SK-N-SH treated with all-trans-retinoic acid at 6 μM for 48 hours (cell line): ENCODE data around the gene CUL7.

Experiments
- ATAC-seq: fragments of 200-7000 bp; cut with Tn5 transposase; 3 replicates; pipeline ENCODE4 v1.9.1; 2020; ENCODE audit warnings: mild to moderate bottlenecking, moderate library complexity
- ARNTL ChIP-seq: fragments of 450-650 bp; formaldehyde crosslinking; IDR thresholded peaks from 2 replicates; pipeline ENCODE4 v1.5.0; 2020; ENCODE audit warnings: low read depth, mild to moderate bottlenecking, moderate library complexity, borderline replicate concordance
- BACH2 ChIP-seq: fragments of 250-450 bp; sonication (Bioruptor Pico); IDR thresholded peaks from 2 replicates; pipeline ENCODE4 v1.9.0; 2021; ENCODE audit warnings: mild to moderate bottlenecking, borderline replicate concordance
- CREB5 ChIP-seq: fragments of 250-450 bp; sonication (Bioruptor Pico); IDR thresholded peaks from 2 replicates; pipeline ENCODE4 v1.5.1; 2020; ENCODE audit warnings: low read depth, mild to moderate bottlenecking, moderate library complexity
- CSDC2 ChIP-seq: fragments of 250-450 bp; sonication (Bioruptor Pico); IDR thresholded peaks from 2 replicates; pipeline ENCODE4 v1.5.0; 2020; ENCODE audit warnings: mild to moderate bottlenecking, moderate library complexity
- CSRNP3 ChIP-seq: fragments of 250-450 bp; sonication (Bioruptor Pico); IDR thresholded peaks from 2 replicates; pipeline ENCODE4 v1.5.1; 2021; ENCODE audit warnings: mild to moderate bottlenecking, moderate library complexity
- ESRRG ChIP-seq: fragments of 250-450 bp; sonication (Bioruptor Pico); IDR thresholded peaks from 2 replicates; pipeline ENCODE4 v1.6.1; 2021; ENCODE audit warnings: mild to moderate bottlenecking
- GLIS3 ChIP-seq: fragments of 250-450 bp; sonication (Bioruptor Pico); IDR thresholded peaks from 2 replicates; pipeline ENCODE4 v1.5.0; 2020; ENCODE audit warnings: mild to moderate bottlenecking, moderate library complexity
- ISL1 ChIP-seq: fragments of 250-450 bp; sonication (Bioruptor Pico); IDR thresholded peaks from 2 replicates; pipeline ENCODE4 v2.1.2; 2022; ENCODE audit warnings: mild to moderate bottlenecking, moderate library complexity
- OSR1 ChIP-seq: fragments of 250-450 bp; sonication (Bioruptor Pico); IDR thresholded peaks from 2 replicates; pipeline ENCODE4 v1.8.0; 2022; ENCODE audit warnings: moderate library complexity, mild to moderate bottlenecking, inconsistent platforms
- POU6F1 ChIP-seq: fragments of 250-450 bp; sonication (Bioruptor Pico); IDR thresholded peaks from 2 replicates; pipeline ENCODE4 v1.8.0; 2021; ENCODE audit warnings: low read depth, mild to moderate bottlenecking, moderate library complexity, borderline replicate concordance
- PPARA ChIP-seq: fragments of 250-450 bp; sonication (Bioruptor Pico); IDR thresholded peaks from 2 replicates; pipeline ENCODE4 v1.5.0; 2020; ENCODE audit warnings: mild to moderate bottlenecking, borderline replicate concordance
- RARB ChIP-seq: fragments of 250-450 bp; sonication (Bioruptor Pico); IDR thresholded peaks from 2 replicates; pipeline ENCODE4 v1.8.0; 2021; ENCODE audit warnings: mild to moderate bottlenecking, moderate library complexity
- SNAI2 ChIP-seq: fragments of 250-450 bp; sonication (Bioruptor Pico); IDR thresholded peaks from 2 replicates; pipeline ENCODE4 v1.5.0; 2020; ENCODE audit warnings: mild to moderate bottlenecking, moderate library complexity
- TCF4 ChIP-seq: fragments of 250-450 bp; sonication (Bioruptor Pico); IDR thresholded peaks from 2 replicates; pipeline ENCODE4 v1.8.0; 2021; ENCODE audit warnings: mild to moderate bottlenecking, moderate library complexity, borderline replicate concordance
- TOX ChIP-seq: fragments of 250-450 bp; sonication (Bioruptor Pico); IDR thresholded peaks from 2 replicates; pipeline ENCODE4 v1.8.0; 2021; ENCODE audit warnings: mild to moderate bottlenecking, moderate library complexity, borderline replicate concordance
- TSHZ2 ChIP-seq: fragments of 250-450 bp; sonication (Bioruptor Pico); IDR thresholded peaks from 2 replicates; pipeline ENCODE4 v1.5.0; 2020; ENCODE audit warnings: mild to moderate bottlenecking, moderate library complexity
- ZFP3 ChIP-seq: fragments of 250-450 bp; sonication (Bioruptor Pico); IDR thresholded peaks from 2 replicates; pipeline ENCODE4 v1.5.0; 2020; ENCODE audit warnings: mild to moderate bottlenecking, moderate library complexity
- ZFP30 ChIP-seq: fragments of 450-650 bp; formaldehyde crosslinking; IDR thresholded peaks from 2 replicates; pipeline ENCODE4 v1.5.0; 2022; ENCODE audit warnings: mild to moderate bottlenecking, moderate library complexity
- ZNF565 ChIP-seq: fragments of 450-650 bp; formaldehyde crosslinking; conservative IDR thresholded peaks from 2 replicates; pipeline ENCODE4 v1.5.0; 2020; ENCODE audit warnings: low read depth, mild to moderate bottlenecking, moderate library complexity
- ZNF8 ChIP-seq: fragments of 450-650 bp; formaldehyde crosslinking; IDR thresholded peaks from 2 replicates; pipeline ENCODE4 v1.5.0; 2020; ENCODE audit warnings: mild to moderate bottlenecking, moderate library complexity

CUL7 gene

GRCh38 chr6:43013097-43013842 lies 40.4 kb downstream of the CUL7 start:
- ATAC-seq, result peak; percentile 39
- TF ChIP-seq ZNF8 (CRISPR knock-in tag) (no peak), ISL1 (no peak), BACH2 (CRISPR knock-in tag) (no peak), ZNF565 (CRISPR knock-in tag) (no peak), SNAI2 (CRISPR knock-in tag) (no peak), ZFP3 (CRISPR knock-in tag) (no peak), POU6F1 (CRISPR knock-in tag) (no peak), TSHZ2 (CRISPR knock-in tag) (no peak), PPARA (no peak), RARB (CRISPR knock-in tag) (no peak), ZFP30 (CRISPR knock-in tag) (no peak), ARNTL (no peak), ESRRG (CRISPR knock-in tag) (no peak), TOX (CRISPR knock-in tag) (no peak), OSR1 (no peak), TCF4 (CRISPR knock-in tag) (no peak)

GRCh38 chr6:43012364-43012763 lies 41.3 kb downstream of the CUL7 start:
- TF ChIP-seq POU6F1 (CRISPR knock-in tag), result no peak
- TF ChIP-seq SNAI2 (CRISPR knock-in tag), result no peak
- TF ChIP-seq ESRRG (CRISPR knock-in tag), result no peak
- TF ChIP-seq CREB5 (CRISPR knock-in tag), result no peak
- no peak for TF ChIP-seq OSR1
- TF ChIP-seq ARNTL, result no peak
- TF ChIP-seq GLIS3, result no peak
- TF ChIP-seq PPARA, result no peak
- TF ChIP-seq TSHZ2 (CRISPR knock-in tag), result no peak
- no peak for TF ChIP-seq ISL1
- TF ChIP-seq CSDC2 (CRISPR knock-in tag), result no peak
- no peak for TF ChIP-seq ZFP3 (CRISPR knock-in tag)
- no peak for TF ChIP-seq ZNF565 (CRISPR knock-in tag)
- TF ChIP-seq ZFP30 (CRISPR knock-in tag), result no peak
- no peak for TF ChIP-seq ZNF8 (CRISPR knock-in tag)
- TF ChIP-seq TCF4 (CRISPR knock-in tag), result no peak
- no peak for TF ChIP-seq CSRNP3 (CRISPR knock-in tag)
- ATAC-seq, result no peak
